ENCODE results near the gene IRF4. TPM values are rescaled to one million over a fixed set of nuclear protein-coding genes. Genes with fewer than 3 reads are reported as not detected.

IRF4 gene
- total and polyA plus RNA-seq, 2 donors (not counting 1 experiment from before 2014, with no cell fraction given): 75.7 to 142 TPM

GRCh38 chr6:422433-423054, 31.0 kb downstream of the IRF4 start:
- peak overlapping the region; percentile 50 for H3K27ac Mint-ChIP-seq
- H3K79me2 ChIP-seq (ENCODE audit: control insufficient read depth, insufficient read depth, low read length): no peaks in the 10 kb centered on the region
- WGBS (ENCODE audit: insufficient coverage): 48% methylated on average over 4 of the region's 6 CpGs
- DNase-seq: no peak
- POLR2A ChIA-PET: interaction anchor here (0.6 to 1.0 kb wide), 2 partner anchors 17 to 28 kb away, joined by 5 to 6 read pairs; no protein-coding TSS in a partner anchor
- peaks cover 9% of the 10 kb centered on the region for H3K4me1 Mint-ChIP-seq
- H3K4me3 ChIP-seq (ENCODE audit: control extremely low read depth in 1 of 5, extremely low read depth in 1 of 5, insufficient read depth in 1 of 5, low read depth in 2 of 5, low read length in 4 of 5): no peak overlapping the region
- no peak overlapping the region for H3K27ac ChIP-seq (ENCODE audit: low read length in 2 of 2)
- H2AFZ ChIP-seq (ENCODE audit: insufficient read depth, low read depth, low read length, poor library complexity, severe bottlenecking): no peak overlapping the region
- no peak overlapping the region for H3K4me3 Mint-ChIP-seq
- intact Hi-C loops (cut with micrococcal nuclease): no loop called here
- no peaks in the 10 kb centered on the region for H3K36me3 ChIP-seq (replicated peaks in 1 of 2; ENCODE audit: control extremely low read depth in 1 of 2, control insufficient read depth in 1 of 2, extremely low read depth in 1 of 2, insufficient read depth in 2 of 2, low read length in 1 of 2)
- H3K9ac ChIP-seq (ENCODE audit: low read length): no peak overlapping the region
- H3K9me3 ChIP-seq (ENCODE audit: control extremely low read depth in 1 of 3, control insufficient read depth in 2 of 3, insufficient read depth in 1 of 3, low read length in 2 of 3): peaks cover 0 to 16% (median 8%) of the 10 kb centered on the region in 3 donors
- H3K4me1 ChIP-seq (ENCODE audit: control insufficient read depth in 2 of 2, insufficient read depth in 2 of 2, low read length in 2 of 2): peaks cover 0 to 3% of the 10 kb centered on the region in 2 donors
- H3K4me2 ChIP-seq (replicated peaks; ENCODE audit: low read depth, low read length, poor library complexity, severe bottlenecking): no peak overlapping the region
- peak; percentile 90 for ATAC-seq (ENCODE audit: low read depth)
- no peaks in the 10 kb centered on the region for H3K27me3 ChIP-seq (replicated peaks in 1 of 4; ENCODE audit: control extremely low read depth in 1 of 4, control insufficient read depth in 3 of 4, insufficient read depth in 4 of 4, low read length in 3 of 4)
- TF ChIP-seq EZH2 (IDR thresholded peaks at IDR 0.05; ENCODE audit: borderline replicate concordance, insufficient read depth, low read depth, low read length, poor library complexity, severe bottlenecking) (no peak), CTCF (IDR thresholded peaks at IDR 0.05) (no peak)
- H4K20me1 ChIP-seq (ENCODE audit: control insufficient read depth, insufficient read depth, low read length, poor library complexity, severe bottlenecking): no peaks in the 10 kb centered on the region
- no peaks in the 10 kb centered on the region for H3K27me3 Mint-ChIP-seq
- CTCF ChIA-PET: interaction anchor here (0.7 kb wide), 2 partner anchors 18 to 21 kb away, joined by 3 to 6 read pairs; no protein-coding TSS in a partner anchor
- no peaks in the 10 kb centered on the region for H3K9me3 Mint-ChIP-seq (ENCODE audit: insufficient read depth)

Data from B cell (primary cell).